H4 (cell line): ENCODE results near the gene CAPZB. TPM values are rescaled to one million over a fixed set of nuclear protein-coding genes. Genes with fewer than 3 reads are reported as not detected.

Experiments used
- DNase-seq: peaks from one replicate; pipeline ENCODE4 v3.0.0-alpha.2; 2015; ENCODE audit warnings: low spot score
- total RNA-seq: library from RNA; depleted of rRNA; stranded (reverse); fragments of >200 nt; shearing (Covaris generic); gene quantifications from 2 replicates; pipeline ENCODE4 v1.2.3, GENCODE V29; 2014

Gene CAPZB
- total RNA-seq, 1 experiment from 2014 or later: 184 TPM

DNA sequence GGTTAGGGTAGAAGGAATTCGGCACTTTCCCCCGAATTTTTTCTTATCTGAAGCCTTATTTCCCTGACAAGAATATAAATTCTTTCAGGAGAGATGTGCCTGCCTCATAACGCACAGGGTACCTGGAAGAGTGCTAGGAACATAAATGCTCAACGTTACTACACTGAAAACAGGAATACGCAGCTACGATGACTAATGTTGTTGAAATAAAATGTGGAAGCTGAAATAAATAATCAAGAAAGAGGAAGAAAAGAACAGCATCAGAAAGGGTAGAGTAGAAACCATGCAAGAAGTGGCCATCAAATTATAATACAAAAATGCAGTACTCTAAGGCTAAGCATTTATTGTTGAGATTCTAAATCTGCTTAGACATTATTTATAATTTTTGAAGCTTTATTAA, 139.3 kb downstream of the CAPZB start:
- no peak for DNase-seq

GRCh38 chr1:19345391-19345790, 139.9 kb downstream of the CAPZB start:
- no peak for DNase-seq

DNA sequence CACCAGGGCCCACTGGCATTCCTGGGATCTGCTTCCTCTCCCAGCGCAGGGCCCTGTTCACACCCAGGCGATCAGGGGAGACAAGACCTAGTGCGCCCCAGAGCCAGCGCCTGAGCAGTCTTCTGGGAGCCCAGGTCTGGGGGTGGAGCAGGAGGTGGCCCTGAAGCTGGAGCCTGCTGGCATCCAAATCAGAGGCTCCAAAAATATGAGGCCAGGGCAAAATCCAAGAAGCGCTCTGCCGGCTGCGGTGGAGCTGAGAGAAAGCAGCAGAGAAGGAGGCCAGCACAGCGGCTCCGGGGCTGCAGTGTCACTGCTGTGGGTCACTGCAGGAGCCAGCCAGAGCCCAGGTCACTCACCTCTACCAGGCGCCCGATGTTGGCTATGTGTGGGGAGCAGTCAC, 140.5 kb downstream of the CAPZB start:
- DNase-seq: no peak

DNA sequence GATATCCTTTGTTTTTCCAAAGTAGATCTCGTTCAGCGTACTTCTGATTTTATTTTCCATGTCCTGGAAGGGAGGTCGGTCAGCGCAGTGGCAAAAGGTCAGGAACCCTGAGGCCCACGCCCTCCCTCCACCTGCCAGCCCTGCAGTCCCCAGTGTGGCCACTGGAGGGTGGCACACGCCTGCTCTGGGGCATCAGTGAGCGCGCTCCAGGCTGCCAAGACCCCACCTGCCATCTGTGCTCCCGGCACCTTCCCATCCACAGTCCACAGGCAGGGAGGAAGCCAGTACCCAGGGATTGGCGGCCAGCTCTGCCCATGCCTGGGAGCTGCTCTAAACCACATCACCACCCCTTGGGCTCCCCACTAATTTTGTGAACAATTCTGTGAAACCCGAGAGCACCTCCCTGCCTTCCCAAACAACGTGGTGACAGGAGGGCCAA, 140.9 kb downstream of the CAPZB start:
- peak; percentile 46 for DNase-seq

DNA sequence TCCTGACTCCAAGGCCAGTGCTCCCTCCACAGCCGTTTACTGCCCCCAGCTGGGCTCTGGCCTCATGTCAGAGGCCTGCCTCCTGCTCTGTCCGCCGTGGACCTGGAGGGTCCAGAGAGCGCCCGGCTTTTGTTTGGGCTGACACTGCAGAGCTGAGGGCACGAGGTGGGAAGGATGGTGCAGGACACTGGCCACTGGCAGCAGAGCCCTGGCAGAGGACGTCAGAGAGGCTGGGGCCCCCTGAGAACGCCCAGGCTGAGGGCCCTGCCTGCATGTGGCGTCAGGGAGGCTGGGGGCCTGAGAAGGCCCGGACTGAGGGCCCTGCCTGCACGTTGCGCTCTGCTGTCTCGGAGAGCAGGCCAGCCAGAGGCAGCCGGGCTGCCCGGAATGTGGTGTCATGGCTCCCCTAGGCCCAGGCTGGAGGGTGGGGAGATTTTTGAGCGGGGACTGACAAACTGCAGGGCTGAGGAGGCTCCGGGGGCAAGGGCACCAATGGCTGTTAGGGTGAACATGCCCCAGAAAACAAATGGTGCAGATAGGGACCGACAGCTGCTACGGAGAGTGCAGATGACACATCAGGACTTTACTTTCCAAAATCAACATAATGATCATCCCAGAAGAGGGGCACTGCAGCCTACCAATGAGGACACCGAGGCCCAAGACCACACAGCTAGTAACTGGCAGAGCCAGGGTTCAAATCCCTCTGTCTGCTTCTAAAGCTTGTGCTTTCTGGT, 141.6 kb downstream of the CAPZB start:
- DNase-seq: no peak

- DNase-seq: no peak
Measured at GRCh38 chr1:19342894-19343616, 142.3 kb downstream of the CAPZB start.

DNA sequence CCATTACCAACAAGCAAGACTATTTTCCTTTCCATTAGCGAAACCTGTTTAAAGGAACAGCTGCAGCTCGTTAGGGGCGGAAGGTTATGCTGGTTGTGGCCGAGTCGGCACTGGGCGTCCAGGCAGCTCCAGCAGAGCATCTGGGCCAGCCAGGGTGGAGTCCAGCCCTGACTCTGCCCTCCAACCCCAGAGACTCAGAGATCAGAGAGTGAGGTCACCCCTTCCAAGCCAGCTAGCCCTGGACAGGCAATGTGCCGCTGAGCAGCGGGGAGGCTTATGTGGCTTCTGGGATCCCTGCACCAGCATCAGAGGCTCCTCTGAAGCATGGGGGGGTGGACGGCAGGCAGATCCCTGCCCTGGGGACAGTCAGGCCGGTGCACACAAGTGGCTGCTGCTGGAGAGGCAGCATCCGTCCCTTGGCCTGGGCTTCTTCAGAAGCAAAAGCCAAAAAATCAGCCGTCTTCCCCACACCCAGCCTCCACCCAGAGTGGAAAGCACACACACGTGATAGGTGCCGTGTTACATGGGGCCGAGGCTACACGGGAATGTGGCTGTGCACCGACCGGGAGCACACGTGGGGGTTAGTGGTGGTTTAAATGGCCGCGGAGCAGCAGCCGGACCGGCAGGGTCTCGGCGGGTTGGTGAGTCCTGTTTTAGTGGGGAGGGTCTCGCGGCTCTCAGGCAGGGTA, 143.1 kb downstream of the CAPZB start:
- DNase-seq: no peak

DNA sequence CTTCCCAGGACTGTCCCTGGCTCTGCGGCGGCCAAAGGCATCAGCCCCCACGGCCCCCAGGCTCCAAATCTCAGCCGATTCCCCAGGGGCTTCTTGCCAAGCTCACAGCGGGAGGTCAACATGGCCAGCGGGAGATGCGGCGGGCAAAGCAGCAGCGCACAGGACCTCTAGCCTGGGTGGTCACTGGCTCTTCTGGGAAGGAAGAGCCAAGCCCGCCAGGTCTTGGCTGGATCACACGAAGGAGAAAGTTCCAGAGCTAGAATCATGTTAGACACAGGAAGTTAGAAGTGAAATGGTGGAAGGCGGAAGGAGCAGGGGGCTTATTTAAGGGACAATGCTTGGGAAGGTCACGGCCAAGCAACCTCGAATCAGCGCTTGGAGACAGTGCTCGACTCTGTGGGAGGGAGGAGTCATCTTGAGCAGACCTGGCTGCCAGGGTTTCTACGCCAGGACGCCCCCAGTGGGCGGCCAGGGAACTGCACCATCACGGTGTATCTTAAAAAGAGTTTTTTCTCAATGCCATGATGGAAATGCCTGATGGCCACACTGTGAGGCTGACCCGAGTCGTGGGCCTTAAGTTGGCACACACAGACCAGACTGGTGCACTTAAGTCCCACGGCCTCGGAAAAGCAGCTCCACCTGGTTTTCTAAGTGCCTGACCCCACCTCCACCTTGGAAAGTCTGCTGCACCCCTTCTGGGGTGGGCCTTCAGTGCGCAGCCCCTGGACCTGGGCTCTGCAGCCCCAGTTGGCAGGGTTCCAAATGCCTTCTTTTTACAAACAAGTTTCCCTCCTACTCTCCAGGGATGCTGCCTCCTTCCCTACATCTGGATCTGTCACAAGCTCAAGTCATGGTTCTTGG, 143.9 kb downstream of the CAPZB start:
- peak; percentile 55 for DNase-seq

- no peak for DNase-seq
Measured at GRCh38 chr1:19340387-19340937, 144.9 kb downstream of the CAPZB start.

- DNase-seq: no peak
Measured at GRCh38 chr1:19339214-19339861, 146.0 kb downstream of the CAPZB start.

DNA sequence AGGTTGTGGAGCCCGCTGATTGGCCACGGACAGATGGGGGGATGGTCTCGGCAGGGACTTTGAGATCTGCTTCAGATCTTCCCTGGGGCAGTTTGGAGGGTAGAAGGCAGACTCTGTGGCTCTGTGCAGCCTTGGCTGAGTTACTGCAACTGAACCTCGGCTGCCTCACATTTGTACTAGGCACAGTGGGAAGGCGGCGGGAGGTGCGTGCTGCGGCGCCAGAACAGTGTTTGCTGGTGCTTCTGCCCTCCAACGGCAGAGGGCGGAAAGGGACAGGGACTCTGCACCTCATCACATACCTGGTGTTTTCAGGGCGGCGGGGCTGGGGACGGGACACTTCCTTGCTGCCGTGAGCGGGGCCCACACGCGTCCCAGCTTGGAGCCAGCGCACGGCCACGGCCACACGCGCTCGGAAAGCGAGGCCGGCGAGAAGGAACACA, 147.0 kb downstream of the CAPZB start:
- DNase-seq: no peak

- no peak for DNase-seq
Measured at GRCh38 chr1:19337289-19337688, 148.1 kb downstream of the CAPZB start.

- no peak for DNase-seq
Measured at GRCh38 chr1:19336543-19336942, 148.8 kb downstream of the CAPZB start.

DNA sequence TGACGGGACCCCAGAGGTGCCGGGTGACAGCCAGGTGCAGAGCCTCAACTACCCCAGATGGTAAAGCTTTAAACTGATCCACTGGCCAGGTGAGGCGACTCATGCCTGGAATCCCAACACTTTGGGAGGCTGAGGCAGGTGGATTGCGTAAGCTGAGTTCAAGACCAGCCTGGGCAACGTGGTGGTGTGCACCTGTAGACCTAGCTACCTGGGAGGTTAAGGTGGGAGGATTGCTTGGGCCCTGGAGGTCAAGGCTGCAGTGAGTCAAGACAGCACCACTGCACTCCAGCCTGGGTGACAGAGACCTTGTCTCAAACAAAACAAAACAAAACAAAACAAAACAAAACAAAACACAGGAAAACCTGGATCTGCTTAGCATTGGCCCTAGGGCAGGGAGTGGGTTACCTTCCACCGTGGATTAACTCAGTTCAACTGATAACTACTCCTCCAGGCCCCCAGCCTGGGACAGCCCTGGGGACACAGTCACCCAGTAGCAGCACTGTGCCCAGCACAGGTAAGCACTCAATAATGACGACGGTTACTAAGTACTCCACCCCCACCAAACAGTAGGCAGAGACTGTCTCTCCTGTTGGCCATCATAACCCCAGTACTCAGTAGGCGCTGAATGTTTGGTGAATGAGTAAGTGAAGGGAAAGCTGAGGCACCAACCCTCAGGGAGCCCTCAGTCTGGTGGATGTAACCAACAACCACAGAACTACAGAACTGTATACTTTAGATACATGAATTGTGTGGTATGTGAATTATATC, 151.6 kb downstream of the CAPZB start:
- no peak for DNase-seq

- DNase-seq: no peak
Measured at GRCh38 chr1:19332832-19333231, 152.5 kb downstream of the CAPZB start.

- DNase-seq: no peak
Measured at GRCh38 chr1:19331262-19331878, 154.0 kb downstream of the CAPZB start.

DNA sequence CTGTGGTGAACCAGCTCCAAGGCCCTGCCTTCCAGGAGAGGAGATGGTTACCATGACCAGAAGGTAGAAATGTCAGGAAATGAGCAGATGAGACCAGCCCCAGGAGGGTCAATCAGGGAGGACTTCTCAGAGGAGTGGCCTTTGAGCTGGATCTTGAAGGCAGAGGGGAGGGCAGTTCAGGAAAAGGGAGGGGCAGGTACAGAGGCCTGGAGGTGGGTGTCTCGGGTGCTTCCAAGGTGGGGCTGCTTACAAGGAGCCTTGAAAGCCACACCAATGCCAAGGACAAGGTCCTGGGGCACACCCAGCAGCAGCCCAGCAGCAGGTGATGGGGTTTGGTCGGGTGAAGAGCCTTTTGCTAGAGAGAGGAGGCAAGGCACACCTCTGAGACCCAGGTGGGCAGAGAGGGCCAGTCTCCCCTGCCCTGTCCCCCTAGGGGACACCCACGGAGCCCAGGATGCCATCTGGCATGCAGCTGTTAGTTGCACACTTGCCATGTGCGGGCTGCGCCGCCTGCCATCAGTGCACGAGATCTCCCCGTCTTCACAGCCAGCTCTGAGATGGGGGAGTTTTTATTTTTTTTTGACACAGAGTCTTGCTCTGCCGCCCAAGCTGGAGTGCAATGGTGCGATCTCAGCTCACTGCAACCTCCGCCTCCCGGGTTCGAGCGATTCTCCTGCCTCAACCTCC, 154.7 kb downstream of the CAPZB start:
- no peak for DNase-seq

DNA sequence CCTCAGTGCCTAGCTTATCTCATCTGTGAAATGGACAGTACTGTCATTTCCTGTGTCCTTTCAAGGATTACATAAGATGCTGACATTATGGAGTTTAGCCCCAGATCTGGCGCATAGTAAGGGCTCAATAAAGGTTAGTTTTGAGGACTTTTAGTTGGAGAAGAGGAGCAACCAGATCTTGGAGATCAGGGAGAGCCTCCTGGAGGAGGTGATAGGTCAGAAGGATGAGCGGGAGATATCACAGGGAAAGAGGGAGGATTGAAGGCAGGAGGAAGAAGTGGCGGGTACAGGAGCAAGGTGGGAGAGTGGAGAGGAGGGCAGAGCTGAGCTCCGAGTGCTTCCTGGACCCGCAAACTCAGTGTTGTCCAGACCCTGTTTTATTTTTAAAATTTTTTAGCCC, 155.7 kb downstream of the CAPZB start:
- DNase-seq: no peak

- no peak for DNase-seq
Measured at GRCh38 chr1:19329188-19329587, 156.2 kb downstream of the CAPZB start.
